SK-N-SH (cell line): Measurements from ENCODE around the gene CHGA. TPM values are rescaled to one million over a fixed set of nuclear protein-coding genes. Genes with fewer than 3 reads are reported as not detected.

Experiments
- CTCF ChIA-PET: fragments of 300-600, 350-600 bp; formaldehyde crosslinking; extraction: SDS; loops from one replicate; lab custom pipeline; 2021; lab: Yijun Ruan, JAX
- POLR2A ChIA-PET: fragments of 350-600 bp; sonication (Branson Sonifier 250); formaldehyde crosslinking; extraction: SDS; loops from one replicate; lab custom pipeline; 2020; ENCODE audit warnings: antibody characterized with exemption, inconsistent platforms; lab: Yijun Ruan, JAX
- DNase-seq: peaks from one replicate; pipeline ENCODE4 v3.0.0; 2012
- H2AFZ ChIP-seq: fragments of 200-600 bp; sonication (generic); 2 replicates; pipeline ENCODE4 v1.8.1; 2016; ENCODE audit warnings: antibody characterized with exemption, mild to moderate bottlenecking, low read depth
- H3F3A ChIP-seq: fragments of 200-600 bp; sonication (generic); replicated peaks from 2 replicates; pipeline ENCODE3; 2016; ENCODE audit warnings: antibody characterized with exemption, mild to moderate bottlenecking; ENCODE audit not compliant: insufficient read depth
- H3K27ac ChIP-seq, 2 experiments: fragments of 200-500 bp in 1 of 2; fragments of 200-600 bp in 1 of 2; sonication (Bioruptor generic) in 1 of 2; sonication (generic), shearing (Covaris generic) in 1 of 2; 2 replicates each; pipeline versions ENCODE4 v1.5.1 to v1.6.1; 2014 to 2016; ENCODE audit warnings: low read depth in 2 of 2, inconsistent platforms in 1 of 2, low read length in 1 of 2, mild to moderate bottlenecking in 1 of 2, mixed read lengths in 1 of 2
- H3K27me3 ChIP-seq: fragments of 200-600 bp; sonication (generic), shearing (Covaris generic); 2 replicates; pipeline ENCODE4 v1.6.1; 2016; ENCODE audit warnings: mixed run types; ENCODE audit not compliant: insufficient read depth
- H3K36me3 ChIP-seq, 2 experiments: fragments of 200-500 bp in 1 of 2; fragments of 200-600 bp in 1 of 2; sonication (Bioruptor generic) in 1 of 2; sonication (generic) in 1 of 2; replicated peaks in 1 of 2; 2 replicates each; pipeline versions ENCODE3 to v1.5.1; 2014 to 2016; ENCODE audit warnings: low read length in 1 of 2, mild to moderate bottlenecking in 1 of 2; ENCODE audit not compliant: insufficient read depth in 2 of 2, control insufficient read depth in 1 of 2
- H3K4me1 ChIP-seq, 2 experiments: fragments of 200-500 bp in 1 of 2; fragments of 200-600 bp in 1 of 2; sonication (Bioruptor generic) in 1 of 2; sonication (generic), shearing (Covaris generic) in 1 of 2; 2 replicates each; pipeline versions ENCODE4 v1.5.1 to v1.6.1; 2014 to 2016; ENCODE audit warnings: low read depth in 1 of 2, low read length in 1 of 2, mixed run types in 1 of 2; ENCODE audit not compliant: insufficient read depth in 2 of 2, control insufficient read depth in 1 of 2
- H3K4me2 ChIP-seq: fragments of 200-600 bp; sonication (generic), shearing (Covaris generic); 2 replicates; pipeline ENCODE4 v1.6.1; 2017; ENCODE audit warnings: mixed run types
- H3K4me3 ChIP-seq, 2 experiments: fragments of 200-500 bp in 1 of 2; fragments of 200-600 bp in 1 of 2; sonication (Bioruptor generic) in 1 of 2; sonication (generic), shearing (Covaris generic) in 1 of 2; 2 replicates each; pipeline versions ENCODE4 v1.5.1 to v1.8.1; 2014 to 2016; ENCODE audit warnings: low read depth in 2 of 2, inconsistent platforms in 1 of 2, low read length in 1 of 2, mild to moderate bottlenecking in 1 of 2, mixed read lengths in 1 of 2, moderate library complexity in 1 of 2
- H3K79me2 ChIP-seq: fragments of 200-600 bp; sonication (generic); 2 replicates; pipeline ENCODE4 v1.8.1; 2017; ENCODE audit warnings: mild to moderate bottlenecking; ENCODE audit not compliant: insufficient read depth
- H3K9ac ChIP-seq: fragments of 200-600 bp; sonication (generic); 2 replicates; pipeline ENCODE4 v1.6.1; 2017; ENCODE audit warnings: mixed run types
- H3K9me2 ChIP-seq: fragments of 200-600 bp; sonication (generic); 2 replicates; pipeline ENCODE4 v1.6.1; 2017; ENCODE audit warnings: mixed run types
- H3K9me3 ChIP-seq: fragments of 200-600 bp; sonication (generic); 2 replicates; pipeline ENCODE4 v1.6.1; 2017; ENCODE audit warnings: mixed run types, mild to moderate bottlenecking, moderate library complexity
- H4K20me1 ChIP-seq: fragments of 200-600 bp; sonication (generic); 2 replicates; pipeline ENCODE4 v1.6.1; 2017; ENCODE audit warnings: mild to moderate bottlenecking, mixed run types; ENCODE audit not compliant: insufficient read depth
- CTCF ChIP-seq: fragments of 200-600 bp; sonication (generic); IDR thresholded peaks from 2 replicates; pipeline ENCODE4 v1.6.1; 2017; ENCODE audit warnings: antibody characterized with exemption, mild to moderate bottlenecking, moderate library complexity
- ELF1 ChIP-seq: IDR thresholded peaks from 2 replicates; pipeline ENCODE4 v1.4.0; 2012
- EZH2phosphoT487 ChIP-seq: fragments of 200-600 bp; sonication (generic); IDR thresholded peaks from 2 replicates; pipeline ENCODE4 v1.6.1; 2017; ENCODE audit warnings: low read depth, mixed run types, mild to moderate bottlenecking, antibody characterized with exemption, moderate library complexity, borderline replicate concordance
- MAX ChIP-seq: IDR thresholded peaks from 2 replicates; pipeline ENCODE4 v1.4.0; 2012; ENCODE audit warnings: low read depth
- MEF2A ChIP-seq: IDR thresholded peaks from 2 replicates; pipeline ENCODE4 v1.4.0; 2012; ENCODE audit warnings: low read depth, borderline replicate concordance
- SMC3 ChIP-seq: IDR thresholded peaks from 2 replicates; pipeline ENCODE4 v1.6.1; 2012; ENCODE audit warnings: low read depth, low read length, improper control_type of control experiment
- TCF12 ChIP-seq: IDR thresholded peaks from 2 replicates; pipeline ENCODE4 v1.4.0; 2012
- TEAD4 ChIP-seq: IDR thresholded peaks from 2 replicates; pipeline ENCODE4 v1.4.0; 2012; ENCODE audit warnings: mild to moderate bottlenecking, borderline replicate concordance; ENCODE audit not compliant: insufficient read depth
- USF2 ChIP-seq: fragments of 150-350 bp; IDR thresholded peaks from 2 replicates; pipeline ENCODE4 v1.6.1; 2017; ENCODE audit warnings: antibody characterized with exemption, low read length, low read depth, borderline replicate concordance
- YY1 ChIP-seq: IDR thresholded peaks from 2 replicates; pipeline ENCODE4 v1.4.0; 2012; ENCODE audit warnings: low read depth, mild to moderate bottlenecking
- WGBS: methylation state at CpG from one replicate; pipeline ENCODE4 v1.1.6; 2017; ENCODE audit warnings: low lambda C conversion rate; 5-methylcytosine and 5-hydroxymethylcytosine counted together
- polyA plus RNA-seq, 3 experiments: library from polyadenylated mRNA; depleted of rRNA; stranded (reverse); fragments of >200 nt; gene quantifications; 2 replicates each; pipeline ENCODE4 v1.2.3, GENCODE V29; 2012

The CHGA gene
- polyA plus RNA-seq, 1 of the 3 experiments (the other 2 are of a cell fraction): 5.6 TPM

GRCh38 chr14:92967346-92967926 lies 44.5 kb downstream of the CHGA start (continued):
- no peak for TF ChIP-seq EZH2phosphoT487
- no peak for TF ChIP-seq TCF12
- TF ChIP-seq YY1: no peak
- TF ChIP-seq, all 33 proteins: peak for 0

- no peak for DNase-seq
- Histone ChIP-seq H3K9me3 (no peaks in the 10 kb centered on the region), H3K4me3 (no peak overlapping the region), H4K20me1 (no peaks in the 10 kb centered on the region), H3F3A (no peaks in the 10 kb centered on the region), H3K79me2 (no peaks in the 10 kb centered on the region), H3K9me2 (no peaks in the 10 kb centered on the region), H3K4me2 (no peak overlapping the region), H3K36me3 (no peaks in the 10 kb centered on the region), H3K9ac (no peak overlapping the region), H2AFZ (no peak overlapping the region), H3K27me3 (no peaks in the 10 kb centered on the region), H3K27ac (peak overlapping the region in 1 of 2 experiments; percentile 17; a peak in 1 of 4 replicates), H3K4me1 (peaks cover 0 to 47% of the 10 kb centered on the region in 2 experiments; a peak in 2 of 4 replicates)
- WGBS: 93% methylated on average over 11 of the region's 14 CpGs
- TF ChIP-seq SMC3: no peak
- no peak for TF ChIP-seq ELF1
- no peak for TF ChIP-seq USF2
- no peak for TF ChIP-seq TEAD4
- TF ChIP-seq MAX: no peak
- no peak for TF ChIP-seq CTCF
- no peak for TF ChIP-seq MEF2A
- ChIA-PET POLR2A (interaction anchor here (0.9 to 1.0 kb wide), 2 partner anchors 9 to 14 kb away, joined by 3 to 10 read pairs; no protein-coding TSS in a partner anchor), CTCF (interaction anchor here (1.1 to 1.4 kb wide), 3 partner anchors 22 to 148 kb away, joined by 3 to 6 read pairs (median 5); no protein-coding TSS in a partner anchor)
Observed at GRCh38 chr14:92968291-92969020, 45.5 kb downstream of the CHGA start.
